ENCODE data around the gene SAMD3. TPM values are rescaled to one million over a fixed set of nuclear protein-coding genes. Genes with fewer than 3 reads are reported as not detected.

SAMD3 gene
- total RNA-seq, 1 donor from 2014 or later: 0.35 TPM

- no peak overlapping the region for H3K27ac Mint-ChIP-seq (ENCODE audit: unreplicated experiment)
- H3K9me3 Mint-ChIP-seq (ENCODE audit: low read depth): no peaks in the 10 kb centered on the region
- no peak for TF ChIP-seq CTCF (IDR thresholded peaks at IDR 0.05)
- DNase-seq (ENCODE audit: low spot score): no peak
- H3K4me1 Mint-ChIP-seq (ENCODE audit: low read depth): no peaks in the 10 kb centered on the region
- peaks cover 18% of the 10 kb centered on the region for H3K36me3 Mint-ChIP-seq (ENCODE audit: low read depth)
- H3K27me3 Mint-ChIP-seq (ENCODE audit: low read depth): no peaks in the 10 kb centered on the region
- H3K4me3 Mint-ChIP-seq (ENCODE audit: unreplicated experiment): no peak overlapping the region
These were observed 124.4 kb downstream of the SAMD3 start for GRCh38 chr6:130098317-130098716.

Other genes with a start within 250 kb of the SAMD3 start
- gene L3MBTL3, start 204.4 kb downstream of the SAMD3 start, total RNA-seq: 10.0 to 16.7 TPM (median 15.4 TPM) in 3 replicates
- 6.8 to 12.4 TPM (median 7.1 TPM) in 3 replicates for gene TMEM200A, start 143.1 kb upstream of the SAMD3 start, total RNA-seq